ENCODE results near the gene PARD3. TPM values are rescaled to one million over a fixed set of nuclear protein-coding genes. Genes with fewer than 3 reads are reported as not detected.

PARD3 gene
- total RNA-seq, 2 experiments from 2014 or later: 3.6 to 4.0 TPM

DNA sequence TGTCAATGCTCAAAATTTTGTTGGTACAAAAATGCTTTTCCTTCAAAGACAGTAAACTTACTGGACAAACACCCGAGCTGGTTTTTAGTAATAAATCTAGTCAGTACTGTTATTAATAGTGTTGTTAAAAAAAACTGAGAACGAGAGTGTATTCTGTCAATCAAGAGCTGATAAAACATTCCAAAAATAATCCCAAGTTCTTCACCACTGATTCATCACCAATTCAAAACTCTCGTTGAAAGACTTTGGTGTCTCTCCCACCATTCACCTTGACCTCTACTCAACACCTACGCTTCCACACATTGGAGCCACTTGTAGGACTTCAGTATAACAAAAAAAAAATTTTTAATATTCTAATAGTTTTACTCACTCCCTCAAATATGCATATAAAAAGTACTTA lies 279.2 kb downstream of the PARD3 start:
- H3K27me3 Mint-ChIP-seq (ENCODE audit: low read depth): no peaks in the 10 kb centered on the region
- no peak overlapping the region for H3K4me3 Mint-ChIP-seq
- no peak for DNase-seq
- H3K27ac Mint-ChIP-seq: no peak overlapping the region
- intact Hi-C loops (cut with micrococcal nuclease): no loop called here
- no peaks in the 10 kb centered on the region for H3K9me3 Mint-ChIP-seq
- CTCF ChIA-PET: no interaction called here
- no peaks in the 10 kb centered on the region for H3K4me1 Mint-ChIP-seq (ENCODE audit: low read depth)
- H3K36me3 Mint-ChIP-seq (ENCODE audit: low read depth): no peaks in the 10 kb centered on the region

DNA sequence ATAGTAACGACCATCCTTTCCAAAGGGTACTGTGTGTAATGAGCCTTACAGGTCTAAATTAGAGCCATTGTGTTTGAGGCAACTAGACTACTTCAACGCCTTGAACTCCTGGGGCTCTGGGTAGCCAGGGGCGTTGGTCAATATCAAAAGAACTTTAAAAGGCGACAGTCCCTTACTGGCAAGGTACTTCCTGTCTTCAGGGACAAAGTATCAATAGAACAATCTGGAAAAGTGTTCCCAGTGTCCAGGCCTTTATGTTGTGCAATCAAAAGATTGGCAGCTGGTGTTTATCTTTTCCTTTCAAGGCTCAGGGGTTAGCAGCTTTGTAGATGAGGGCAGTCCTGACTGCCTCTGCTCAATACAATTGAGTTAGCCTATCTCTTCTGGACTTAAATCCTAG lies 284.3 kb downstream of the PARD3 start:
- H3K9me3 Mint-ChIP-seq: no peaks in the 10 kb centered on the region
- DNase-seq: no peak
- no peak overlapping the region for H3K27ac Mint-ChIP-seq
- peaks cover 2% of the 10 kb centered on the region for H3K36me3 Mint-ChIP-seq (ENCODE audit: low read depth)
- H3K4me3 Mint-ChIP-seq: no peak overlapping the region
- no peaks in the 10 kb centered on the region for H3K27me3 Mint-ChIP-seq (ENCODE audit: low read depth)
- intact Hi-C loops (cut with micrococcal nuclease): no loop called here
- CTCF ChIA-PET: no interaction called here
- peaks cover 8% of the 10 kb centered on the region for H3K4me1 Mint-ChIP-seq (ENCODE audit: low read depth)

DNA sequence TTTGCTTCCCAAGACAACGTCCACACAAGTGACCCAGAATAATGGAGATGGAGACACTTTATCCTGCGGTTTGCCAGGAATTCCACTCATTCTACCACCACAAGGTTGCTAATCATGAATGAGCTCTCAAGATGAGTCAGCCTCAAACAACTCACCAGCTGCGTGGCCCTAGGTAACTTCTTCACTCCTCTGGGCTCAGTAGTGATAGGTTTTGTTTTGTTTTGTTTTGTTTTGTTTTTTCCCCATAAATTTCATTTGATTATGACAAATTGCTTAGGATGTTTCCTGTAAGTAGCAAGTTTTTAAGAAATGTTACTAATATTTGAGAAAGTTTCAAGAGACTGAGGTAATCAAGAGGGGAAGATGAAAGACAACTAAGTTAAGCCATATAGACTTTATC lies 286.8 kb downstream of the PARD3 start:
- Mint-ChIP-seq H3K4me3 (no peak overlapping the region), H3K4me1 (ENCODE audit: low read depth) (peaks cover 8% of the 10 kb centered on the region), H3K36me3 (ENCODE audit: low read depth) (peaks cover 2% of the 10 kb centered on the region), H3K27ac (no peak overlapping the region), H3K27me3 (ENCODE audit: low read depth) (peaks cover 7% of the 10 kb centered on the region), H3K9me3 (no peaks in the 10 kb centered on the region)
- DNase-seq: peak; percentile 14
- intact Hi-C loops (cut with micrococcal nuclease): loop anchor here (10.0 kb wide), 1 partner anchor 234 kb away; no protein-coding TSS in a partner anchor
- CTCF ChIA-PET: no interaction called here

DNA sequence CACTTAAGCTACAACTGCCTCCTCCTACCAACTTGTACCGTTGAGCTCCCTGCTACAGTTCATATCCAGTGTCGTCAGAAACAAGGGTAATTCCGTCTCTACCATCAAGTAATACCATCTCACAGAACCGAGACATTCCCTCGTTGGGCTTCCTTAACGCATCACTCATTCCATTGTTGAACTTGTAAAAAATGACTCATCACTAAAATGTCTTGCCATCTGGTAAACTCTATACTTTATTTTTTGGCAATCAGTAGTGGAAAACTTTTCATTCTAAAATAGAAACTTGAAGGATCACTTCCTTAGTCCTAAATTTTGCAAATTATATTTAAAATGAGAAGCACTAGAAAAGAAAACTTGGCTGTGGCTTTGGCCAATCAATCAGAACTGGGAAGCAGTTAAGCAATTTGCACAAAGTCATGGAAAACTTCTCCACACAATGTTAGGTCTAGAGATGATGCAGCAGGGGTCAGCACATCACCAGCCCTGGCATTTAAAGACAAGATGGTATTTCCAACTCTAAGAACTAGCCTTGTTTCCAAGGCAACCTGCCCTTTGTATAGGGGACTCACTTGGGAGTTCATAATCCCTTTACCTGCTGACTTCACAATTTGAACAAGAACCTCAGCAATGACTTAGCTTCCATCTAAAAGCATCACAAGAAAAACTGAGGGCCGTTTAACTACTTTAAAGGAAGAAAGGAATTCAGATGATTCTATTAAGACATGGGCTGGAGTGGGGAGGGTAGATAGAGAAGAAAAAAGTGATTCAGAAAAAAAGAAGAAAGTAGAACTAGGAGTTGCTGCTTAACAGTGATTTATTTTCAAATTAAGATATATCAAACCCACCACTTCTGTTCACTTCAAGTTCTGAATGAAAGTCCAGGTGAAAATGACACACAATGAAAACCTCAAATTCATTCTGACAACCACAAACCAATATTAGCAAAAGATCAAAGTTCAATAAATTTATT lies 288.1 kb downstream of the PARD3 start:
- CTCF ChIA-PET: no interaction called here
- Mint-ChIP-seq H3K4me1 (ENCODE audit: low read depth) (peaks cover 14% of the 10 kb centered on the region), H3K4me3 (no peak overlapping the region), H3K27ac (no peak overlapping the region), H3K36me3 (ENCODE audit: low read depth) (peaks cover 2% of the 10 kb centered on the region), H3K27me3 (ENCODE audit: low read depth) (peaks cover 8% of the 10 kb centered on the region), H3K9me3 (no peaks in the 10 kb centered on the region)
- DNase-seq: no peak
- intact Hi-C loops (cut with micrococcal nuclease): loop anchor here (10.0 kb wide), 1 partner anchor 232 kb away; no protein-coding TSS in a partner anchor

DNA sequence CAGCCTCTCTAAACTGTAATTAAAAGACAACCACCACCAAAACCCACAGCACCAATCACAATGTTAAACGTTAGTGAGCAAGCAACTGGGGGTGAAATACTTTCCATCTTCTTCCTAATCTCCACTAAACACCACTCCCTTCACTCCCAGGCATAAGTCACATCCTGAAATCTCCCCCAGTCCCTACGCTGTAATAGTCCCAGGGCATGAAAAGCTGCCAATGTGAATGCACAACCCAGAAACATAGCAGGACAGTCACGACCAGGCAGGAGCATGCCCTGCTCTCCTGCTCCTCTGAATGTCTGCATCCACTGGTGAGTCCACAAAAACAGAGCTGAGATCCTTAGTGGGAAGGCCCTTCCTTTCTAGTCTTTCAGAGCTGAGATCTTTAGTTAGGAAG lies 288.9 kb downstream of the PARD3 start:
- no peak for DNase-seq
- Mint-ChIP-seq H3K4me1 (ENCODE audit: low read depth) (peaks cover 14% of the 10 kb centered on the region), H3K27ac (no peak overlapping the region), H3K9me3 (no peaks in the 10 kb centered on the region), H3K27me3 (ENCODE audit: low read depth) (peaks cover 9% of the 10 kb centered on the region), H3K36me3 (ENCODE audit: low read depth) (peaks cover 2% of the 10 kb centered on the region), H3K4me3 (no peak overlapping the region)
- intact Hi-C loops (cut with micrococcal nuclease): loop anchor here (10.0 kb wide), 1 partner anchor 231 kb away; no protein-coding TSS in a partner anchor
- CTCF ChIA-PET: no interaction called here

DNA sequence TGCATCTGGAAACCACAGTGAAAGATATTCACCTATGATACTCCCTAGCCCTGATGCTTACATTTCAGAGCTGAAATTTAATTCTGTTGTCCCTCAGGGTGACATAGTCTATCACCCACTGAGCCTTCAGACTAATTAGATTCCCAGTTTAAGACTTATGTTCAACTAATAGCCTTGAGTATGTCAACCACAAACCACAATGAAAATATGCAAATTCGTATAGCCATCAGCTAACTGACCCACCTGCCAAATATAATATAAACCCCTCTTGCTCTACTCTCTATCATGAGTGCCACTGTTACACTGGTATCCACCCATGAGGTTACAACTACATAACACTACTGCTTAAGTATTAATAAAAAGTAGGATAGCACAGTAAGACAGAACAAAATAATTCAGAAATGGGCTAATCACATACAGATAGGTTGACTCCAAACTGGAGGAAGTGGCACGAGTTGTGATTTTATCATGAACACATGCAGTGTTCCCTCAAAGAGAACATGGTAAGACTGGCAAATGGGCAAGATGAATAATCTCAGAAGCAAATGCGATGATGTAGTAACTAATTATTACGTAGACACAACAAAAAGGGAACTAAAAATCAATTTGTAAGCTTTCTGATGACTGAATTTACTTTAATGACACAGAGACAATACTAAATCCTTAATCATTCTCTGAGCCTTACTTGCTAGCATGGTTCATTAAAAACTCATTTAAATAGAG lies 290.6 kb downstream of the PARD3 start:
- H3K4me1 Mint-ChIP-seq (ENCODE audit: low read depth): peaks cover 14% of the 10 kb centered on the region
- CTCF ChIA-PET: interaction anchor here (1.3 kb wide), 1 partner anchor 114 kb away, joined by 5 read pairs; no protein-coding TSS in a partner anchor
- H3K4me3 Mint-ChIP-seq: no peak overlapping the region
- H3K27ac Mint-ChIP-seq: no peak overlapping the region
- peaks cover 9% of the 10 kb centered on the region for H3K27me3 Mint-ChIP-seq (ENCODE audit: low read depth)
- DNase-seq: no peak
- no peaks in the 10 kb centered on the region for H3K9me3 Mint-ChIP-seq
- intact Hi-C loops (cut with micrococcal nuclease): loop anchor here (10.0 kb wide), 1 partner anchor 230 kb away; no protein-coding TSS in a partner anchor
- H3K36me3 Mint-ChIP-seq (ENCODE audit: low read depth): peaks cover 2% of the 10 kb centered on the region

DNA sequence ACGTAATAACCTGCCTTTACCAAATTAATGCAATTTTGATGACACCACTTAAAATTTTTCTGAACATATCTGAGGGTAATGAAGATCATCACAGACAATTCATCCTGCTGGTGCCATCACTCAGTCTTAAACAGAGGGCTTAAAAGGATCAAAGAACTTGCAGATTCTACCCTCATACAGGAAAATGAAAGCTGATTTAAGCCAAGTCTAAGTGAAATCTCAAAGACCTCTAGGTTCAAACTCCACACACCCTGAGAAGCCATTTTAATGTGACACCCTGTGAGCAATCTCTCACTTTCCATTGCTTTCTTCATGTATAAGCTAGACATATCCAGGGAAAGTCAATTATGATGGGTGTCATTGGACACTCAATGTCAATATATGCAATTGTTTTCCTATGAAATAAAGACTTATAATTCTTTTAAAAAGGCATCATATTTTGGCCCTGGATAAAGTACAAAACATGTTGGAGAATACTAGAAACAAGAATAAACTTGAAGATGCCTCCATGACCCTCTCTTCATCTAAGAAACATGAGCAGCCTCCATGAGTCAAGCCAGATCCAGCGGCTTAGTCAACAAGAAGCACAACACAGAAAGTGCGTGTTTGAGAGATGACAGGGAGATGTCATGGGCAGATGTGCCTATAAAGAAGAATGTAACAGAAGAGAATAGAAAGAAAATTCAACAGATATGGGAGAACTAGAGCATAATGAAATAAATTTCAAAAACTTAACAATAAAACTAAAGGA lies 291.9 kb downstream of the PARD3 start:
- Mint-ChIP-seq H3K4me1 (ENCODE audit: low read depth) (peaks cover 11% of the 10 kb centered on the region), H3K36me3 (ENCODE audit: low read depth) (peaks cover 2% of the 10 kb centered on the region), H3K4me3 (no peak overlapping the region), H3K27me3 (ENCODE audit: low read depth) (peaks cover 9% of the 10 kb centered on the region), H3K9me3 (no peaks in the 10 kb centered on the region), H3K27ac (no peak overlapping the region)
- intact Hi-C loops (cut with micrococcal nuclease): loop anchor here (10.0 kb wide), 1 partner anchor 228 kb away; no protein-coding TSS in a partner anchor
- no peak for DNase-seq
- CTCF ChIA-PET: interaction anchor here (1.3 kb wide), 1 partner anchor 115 kb away, joined by 5 read pairs; no protein-coding TSS in a partner anchor

DNA sequence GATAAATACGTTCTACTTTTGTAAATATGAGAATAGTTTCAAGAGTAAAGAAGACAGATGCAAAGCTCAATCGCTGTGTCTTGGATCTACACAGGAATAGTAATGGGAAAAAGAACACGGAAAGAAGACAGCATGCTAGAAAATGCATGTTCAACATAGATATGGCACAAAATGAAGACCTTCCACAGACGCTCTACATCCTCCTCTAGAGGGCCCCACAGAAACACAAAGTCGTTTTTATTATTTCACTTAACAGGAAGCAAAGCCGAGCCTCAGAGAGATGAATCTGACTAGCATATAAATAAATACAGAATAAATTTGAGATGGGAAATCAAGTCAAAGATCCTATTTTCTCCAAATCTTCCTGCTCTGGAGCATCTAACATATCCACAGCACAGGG lies 292.6 kb downstream of the PARD3 start:
- H3K4me3 Mint-ChIP-seq: no peak overlapping the region
- no peak overlapping the region for H3K27ac Mint-ChIP-seq
- peaks cover 9% of the 10 kb centered on the region for H3K27me3 Mint-ChIP-seq (ENCODE audit: low read depth)
- intact Hi-C loops (cut with micrococcal nuclease): loop anchor here (1.0 to 10.0 kb wide), 2 partner anchors 116 to 228 kb away; no protein-coding TSS in a partner anchor
- peaks cover 11% of the 10 kb centered on the region for H3K4me1 Mint-ChIP-seq (ENCODE audit: low read depth)
- H3K36me3 Mint-ChIP-seq (ENCODE audit: low read depth): peaks cover 2% of the 10 kb centered on the region
- DNase-seq: no peak
- H3K9me3 Mint-ChIP-seq: no peaks in the 10 kb centered on the region
- CTCF ChIA-PET: interaction anchor here (0.6 kb wide), 1 partner anchor 116 kb away, joined by 3 read pairs; no protein-coding TSS in a partner anchor

DNA sequence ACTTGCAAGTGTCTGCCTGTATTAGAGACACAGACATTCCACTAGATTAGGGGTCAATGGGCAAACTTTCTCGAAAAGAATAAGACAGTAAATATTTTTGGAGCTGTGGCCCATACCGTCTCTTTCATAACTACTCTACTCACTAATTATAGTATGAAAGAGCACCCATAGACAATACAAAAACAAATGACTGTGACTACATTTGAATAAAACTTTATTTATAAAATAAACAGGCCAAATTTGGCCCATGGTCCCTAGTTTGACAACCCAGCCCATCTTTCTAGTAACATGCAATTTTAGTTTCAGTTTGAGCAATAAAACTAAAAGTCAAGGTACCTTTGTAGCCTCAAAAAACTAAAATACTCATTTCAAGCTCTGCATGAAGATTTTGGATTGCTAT lies 294.6 kb downstream of the PARD3 start:
- CTCF ChIA-PET: interaction anchor here (1.7 kb wide), 1 partner anchor 118 kb away, joined by 4 read pairs; no protein-coding TSS in a partner anchor
- Mint-ChIP-seq H3K36me3 (ENCODE audit: low read depth) (no peaks in the 10 kb centered on the region), H3K4me1 (ENCODE audit: low read depth) (peaks cover 5% of the 10 kb centered on the region), H3K9me3 (no peaks in the 10 kb centered on the region), H3K4me3 (no peak overlapping the region), H3K27ac (no peak overlapping the region), H3K27me3 (ENCODE audit: low read depth) (peaks cover 9% of the 10 kb centered on the region)
- DNase-seq: no peak
- intact Hi-C loops (cut with micrococcal nuclease): loop anchor here (10.0 kb wide), 1 partner anchor 226 kb away; no protein-coding TSS in a partner anchor

DNA sequence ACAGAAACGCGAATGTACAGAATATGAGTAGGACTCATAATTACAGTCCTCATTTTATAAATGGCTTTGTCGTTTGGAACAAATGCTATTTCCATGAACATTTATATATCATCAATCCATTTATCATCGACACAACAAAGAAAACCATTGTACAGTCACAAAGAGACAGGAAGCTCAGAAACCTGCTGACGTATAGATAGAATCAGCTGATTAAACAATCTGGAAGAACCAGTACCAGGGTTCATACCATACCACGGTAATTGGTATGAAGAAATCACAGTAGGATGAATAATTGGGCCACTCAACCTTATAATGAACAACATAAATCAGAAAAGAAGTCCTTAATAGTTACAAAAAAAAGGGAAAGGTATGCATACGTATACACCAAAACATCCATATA lies 295.0 kb downstream of the PARD3 start:
- CTCF ChIA-PET: interaction anchor here (1.7 kb wide), 1 partner anchor 118 kb away, joined by 4 read pairs; no protein-coding TSS in a partner anchor
- intact Hi-C loops (cut with micrococcal nuclease): loop anchor here (10.0 kb wide), 1 partner anchor 225 kb away; no protein-coding TSS in a partner anchor
- H3K36me3 Mint-ChIP-seq (ENCODE audit: low read depth): no peaks in the 10 kb centered on the region
- no peak overlapping the region for H3K4me3 Mint-ChIP-seq
- no peaks in the 10 kb centered on the region for H3K9me3 Mint-ChIP-seq
- peaks cover 5% of the 10 kb centered on the region for H3K4me1 Mint-ChIP-seq (ENCODE audit: low read depth)
- no peak for DNase-seq
- H3K27ac Mint-ChIP-seq: no peak overlapping the region
- H3K27me3 Mint-ChIP-seq (ENCODE audit: low read depth): peaks cover 9% of the 10 kb centered on the region

DNA sequence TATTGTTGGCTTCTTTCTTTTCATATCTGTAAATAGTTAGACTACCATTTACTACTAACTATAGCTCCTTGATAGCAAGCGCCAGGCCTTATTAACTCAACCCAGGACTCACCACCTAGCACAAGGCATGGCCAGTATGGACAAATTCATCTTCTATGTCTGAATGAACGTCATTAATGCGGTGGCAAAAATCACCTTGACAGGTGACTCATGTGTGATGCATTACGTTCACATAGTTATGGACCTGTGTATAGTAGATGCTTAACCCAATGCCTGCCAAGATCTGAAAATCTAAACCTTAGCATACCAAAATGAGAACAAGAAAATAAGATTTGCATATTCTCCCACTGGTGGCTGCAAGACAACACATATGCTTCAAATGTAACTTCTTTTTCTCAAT lies 300.8 kb downstream of the PARD3 start:
- DNase-seq: no peak
- Mint-ChIP-seq H3K27ac (no peak overlapping the region), H3K27me3 (ENCODE audit: low read depth) (no peaks in the 10 kb centered on the region), H3K4me1 (ENCODE audit: low read depth) (no peaks in the 10 kb centered on the region), H3K9me3 (no peaks in the 10 kb centered on the region), H3K4me3 (no peak overlapping the region), H3K36me3 (ENCODE audit: low read depth) (no peaks in the 10 kb centered on the region)
- intact Hi-C loops (cut with micrococcal nuclease): no loop called here
- CTCF ChIA-PET: interaction anchor here (0.6 kb wide), 1 partner anchor 405 kb away, joined by 3 read pairs; no protein-coding TSS in a partner anchor

Measured in activated naive CD4-positive, alpha-beta T cell treated with anti-CD3 and anti-CD28 coated beads for 36 hours (primary cell).